Activated naive CD4-positive, alpha-beta T cell treated with Interleukin-2 at 50 U/mL for 16 hours (primary cell): Measurements from ENCODE around the gene PTPRM.

ENCODE experiments used
- DNase-seq: peaks from one replicate; pipeline ENCODE4 v3.0.0-alpha.2; 2020

The PTPRM gene

GRCh38 chr18:7566567-7567473 is at the start of gene PTPRM:
PTPRM (plus strand) TSS chr18:7567316; CDS start chr18:7567819, 503 bp downstream.
- peak; percentile 51 for DNase-seq

- no peak for DNase-seq
Observed at GRCh38 chr18:7517852-7518251, 49.3 kb upstream of the PTPRM start.

GRCh38 chr18:7520200-7520785 is 46.8 kb upstream of the PTPRM start:
- DNase-seq: no peak

GRCh38 chr18:7521226-7521856 is 45.8 kb upstream of the PTPRM start:
- DNase-seq: no peak

- DNase-seq: no peak
Observed at GRCh38 chr18:7523772-7524171, 43.3 kb upstream of the PTPRM start.

- DNase-seq: no peak
Observed at GRCh38 chr18:7524786-7525185, 42.3 kb upstream of the PTPRM start.

- no peak for DNase-seq
Observed at GRCh38 chr18:7532942-7533341, 34.2 kb upstream of the PTPRM start.

- DNase-seq: no peak
Observed at GRCh38 chr18:7535436-7536205, 31.5 kb upstream of the PTPRM start.

- DNase-seq: no peak
Observed at GRCh38 chr18:7537145-7537544, 30.0 kb upstream of the PTPRM start.

GRCh38 chr18:7541835-7542234 is 25.3 kb upstream of the PTPRM start:
- DNase-seq: no peak

- DNase-seq: no peak
Observed at GRCh38 chr18:7544686-7545085, 22.4 kb upstream of the PTPRM start.

GRCh38 chr18:7545734-7546133 is 21.4 kb upstream of the PTPRM start:
- DNase-seq: no peak

GRCh38 chr18:7548221-7548620 is 18.9 kb upstream of the PTPRM start:
- DNase-seq: no peak

GRCh38 chr18:7548721-7549120 is 18.4 kb upstream of the PTPRM start:
- DNase-seq: no peak

GRCh38 chr18:7557973-7558372 is 9.1 kb upstream of the PTPRM start:
- DNase-seq: no peak

GRCh38 chr18:7558769-7559168 is 8.3 kb upstream of the PTPRM start:
- no peak for DNase-seq

- DNase-seq: no peak
Observed at GRCh38 chr18:7559709-7560319, 7.3 kb upstream of the PTPRM start.

GRCh38 chr18:7561909-7562460 is 5.1 kb upstream of the PTPRM start:
- no peak for DNase-seq

GRCh38 chr18:7562491-7562890 is 4.6 kb upstream of the PTPRM start:
- no peak for DNase-seq

GRCh38 chr18:7565677-7566076 is 1.4 kb upstream of the PTPRM start:
- no peak for DNase-seq

- no peak for DNase-seq
Observed at GRCh38 chr18:7566244-7566566, 911 bp upstream of the PTPRM start.
